ENCODE results near the gene TMEM176B.
A peak's percentile ranks its signal among the peaks of the same experiment; 100 is the strongest.

TMEM176B gene

GRCh38 chr7:150803161-150803860 lies 3.1 kb upstream of the TMEM176B start:
- ATAC-seq: no peak
- Mint-ChIP-seq H3K4me3 (no peak overlapping the region), H3K27ac (no peak overlapping the region), H3K27me3 (peaks cover 67% of the 10 kb centered on the region), H3K9me3 (peaks cover 0 to 8% of the 10 kb centered on the region in 2 donors), H3K4me1 (peaks cover 11% of the 10 kb centered on the region)
- no peak for DNase-seq

GRCh38 chr7:150801946-150802771 lies 2.0 kb upstream of the TMEM176B start:
- Mint-ChIP-seq H3K9me3 (peaks cover 0 to 8% of the 10 kb centered on the region in 2 donors), H3K4me3 (peak overlapping the region; percentile 11 to 25), H3K27me3 (peaks cover 70% of the 10 kb centered on the region), H3K4me1 (peaks cover 11% of the 10 kb centered on the region), H3K27ac (peak overlapping the region in 1 of 2 donors; percentile 55)
- ATAC-seq: no peak
- DNase-seq: no peak

GRCh38 chr7:150801242-150801945 lies 1.2 kb upstream of the TMEM176B start:
- Mint-ChIP-seq H3K4me3 (peak overlapping the region; percentile 66 to 77), H3K27ac (no peak overlapping the region), H3K9me3 (peaks cover 0 to 8% of the 10 kb centered on the region in 2 donors), H3K4me1 (peaks cover 11% of the 10 kb centered on the region), H3K27me3 (peaks cover 77% of the 10 kb centered on the region)
- ATAC-seq: peak; percentile 33
- DNase-seq: no peak

- Mint-ChIP-seq H3K4me1 (peaks cover 11% of the 10 kb centered on the region), H3K27me3 (peaks cover 81% of the 10 kb centered on the region), H3K27ac (no peak within 1 kb of the TSS), H3K9me3 (peaks cover 0 to 8% of the 10 kb centered on the region in 2 donors), H3K4me3 (peak within 1 kb of the TSS; percentile 66 to 77)
- DNase-seq (peak; percentile 23 to 27), ATAC-seq (peak; percentile 57)
These were observed 547 bp upstream of the TMEM176B start, which contains the start of gene TMEM176A for GRCh38 chr7:150800581-150801241. TSS of gene TMEM176A (plus strand) at chr7:150800769. CDS start at chr7:150801551, 782 bp downstream.

- ATAC-seq (no peak), DNase-seq (no peak)
- peaks cover 11% of the 10 kb centered on the region for H3K4me1 Mint-ChIP-seq
- peaks cover 70% of the 10 kb centered on the region for H3K27me3 Mint-ChIP-seq
- H3K9me3 Mint-ChIP-seq: no peaks in the 10 kb centered on the region
- H3K27ac Mint-ChIP-seq: no peak overlapping the region
- no peak overlapping the region for H3K4me3 Mint-ChIP-seq
These were observed 1.0 kb downstream of the TMEM176B start for GRCh38 chr7:150799156-150799555.

- DNase-seq (no peak), ATAC-seq (no peak)
- Mint-ChIP-seq H3K4me3 (no peak overlapping the region), H3K27me3 (peaks cover 61% of the 10 kb centered on the region), H3K9me3 (no peaks in the 10 kb centered on the region), H3K4me1 (peaks cover 11% of the 10 kb centered on the region), H3K27ac (no peak overlapping the region)
These were observed 2.5 kb downstream of the TMEM176B start for GRCh38 chr7:150797661-150798060.

- ATAC-seq (no peak), DNase-seq (no peak)
- Mint-ChIP-seq H3K27ac (no peak overlapping the region), H3K27me3 (peaks cover 22% of the 10 kb centered on the region), H3K4me3 (no peak overlapping the region), H3K9me3 (no peaks in the 10 kb centered on the region), H3K4me1 (no peaks in the 10 kb centered on the region)
These were observed 6.5 kb downstream of the TMEM176B start for GRCh38 chr7:150793569-150794238.

GRCh38 chr7:150791746-150792452 lies 8.3 kb downstream of the TMEM176B start:
- DNase-seq (no peak), ATAC-seq (no peak)
- H3K9me3 Mint-ChIP-seq: no peaks in the 10 kb centered on the region
- H3K27ac Mint-ChIP-seq: no peak overlapping the region
- peaks cover 20% of the 10 kb centered on the region for H3K27me3 Mint-ChIP-seq
- no peak overlapping the region for H3K4me3 Mint-ChIP-seq
- peaks cover 10% of the 10 kb centered on the region for H3K4me1 Mint-ChIP-seq

GRCh38 chr7:150791304-150791703 lies 8.9 kb downstream of the TMEM176B start:
- Mint-ChIP-seq H3K4me1 (peaks cover 10% of the 10 kb centered on the region), H3K9me3 (no peaks in the 10 kb centered on the region), H3K27ac (no peak overlapping the region), H3K4me3 (no peak overlapping the region), H3K27me3 (peaks cover 15% of the 10 kb centered on the region)
- DNase-seq (no peak), ATAC-seq (no peak)

GRCh38 chr7:150790416-150791075 lies 9.6 kb downstream of the TMEM176B start:
- Mint-ChIP-seq H3K9me3 (no peaks in the 10 kb centered on the region), H3K4me1 (peaks cover 18% of the 10 kb centered on the region), H3K4me3 (no peak overlapping the region), H3K27me3 (peaks cover 11% of the 10 kb centered on the region), H3K27ac (no peak overlapping the region)
- ATAC-seq (no peak), DNase-seq (no peak)

GRCh38 chr7:150788474-150789269 lies 11.5 kb downstream of the TMEM176B start:
- no peak for ATAC-seq
- H3K4me1 Mint-ChIP-seq: peaks cover 23% of the 10 kb centered on the region
- peaks cover 11% of the 10 kb centered on the region for H3K27me3 Mint-ChIP-seq
- H3K4me3 Mint-ChIP-seq: no peak overlapping the region
- no peak for DNase-seq
- no peak overlapping the region for H3K27ac Mint-ChIP-seq
- no peaks in the 10 kb centered on the region for H3K9me3 Mint-ChIP-seq

GRCh38 chr7:150787321-150788281 lies 12.6 kb downstream of the TMEM176B start:
- no peak overlapping the region for H3K4me3 Mint-ChIP-seq
- H3K9me3 Mint-ChIP-seq: no peaks in the 10 kb centered on the region
- H3K27me3 Mint-ChIP-seq: peaks cover 11% of the 10 kb centered on the region
- peak overlapping the region in 1 of 2 donors; percentile 60 for H3K27ac Mint-ChIP-seq
- H3K4me1 Mint-ChIP-seq: peaks cover 23% of the 10 kb centered on the region
- DNase-seq (no peak), ATAC-seq (no peak)
